ENCODE results near the gene FBLIM1. TPM values are rescaled to one million over a fixed set of nuclear protein-coding genes. Genes with fewer than 3 reads are reported as not detected.

The FBLIM1 gene
- total RNA-seq, 1 experiment from 2014 or later = 6.0 TPM

DNA sequence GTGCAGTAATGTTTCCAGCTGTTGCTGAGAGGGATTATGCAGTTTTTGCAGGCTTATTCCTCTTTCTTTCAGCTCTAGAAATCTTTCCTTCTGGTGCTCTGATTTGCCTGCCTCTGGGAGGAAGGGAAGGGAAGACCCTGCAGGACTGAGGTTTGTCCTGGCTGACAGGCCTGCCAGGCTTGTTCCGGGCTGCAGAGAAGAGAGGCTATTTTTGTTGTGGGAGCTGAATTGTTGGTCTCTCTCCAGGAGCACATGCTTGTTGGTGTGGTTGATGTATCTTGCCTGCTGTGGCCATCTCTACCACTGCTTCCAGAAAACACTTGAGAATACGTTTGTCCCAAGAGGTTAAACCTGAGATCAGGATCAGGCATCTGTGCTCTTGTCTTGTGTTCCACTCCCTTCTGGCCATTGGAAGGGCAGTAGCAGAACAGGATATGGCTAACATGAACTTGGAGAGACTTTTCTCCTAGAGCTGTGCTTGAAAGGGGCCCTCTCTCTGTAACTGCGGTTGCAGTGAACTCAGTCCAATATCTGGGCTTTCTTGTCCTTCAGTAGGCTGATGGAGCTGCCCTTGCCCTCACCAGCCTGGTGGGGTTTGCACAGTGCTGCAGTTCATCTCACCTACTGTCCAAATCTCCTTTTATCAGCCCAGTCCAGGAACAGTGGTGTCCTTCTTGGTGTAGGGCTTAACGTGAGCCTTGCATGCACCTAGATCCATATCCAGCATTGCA lies 44.0 kb upstream of the FBLIM1 start:
- Histone ChIP-seq H3K9me3 (ENCODE audit: control insufficient read depth in 1 of 2, insufficient read depth in 1 of 2, low read depth in 1 of 2, low read length in 2 of 2) (no peaks in the 10 kb centered on the region), H3K36me3 (ENCODE audit: control insufficient read depth in 1 of 2, insufficient read depth in 2 of 2, low read length in 2 of 2) (peaks cover 0 to 3% of the 10 kb centered on the region in 2 experiments; a peak in 1 of 4 replicates), H3K27me3 (ENCODE audit: insufficient read depth, low read length) (no peaks in the 10 kb centered on the region), H3K4me1 (ENCODE audit: control insufficient read depth in 1 of 2, insufficient read depth in 2 of 2, low read length in 2 of 2) (no peaks in the 10 kb centered on the region), H3K79me2 (ENCODE audit: insufficient read depth, low read length) (no peaks in the 10 kb centered on the region; the same call in 1 of the 2 replicates), H4K20me1 (ENCODE audit: insufficient read depth) (no peaks in the 10 kb centered on the region), H3K9ac (ENCODE audit: low read length) (no peak overlapping the region), H3K9me2 (ENCODE audit: insufficient read depth) (no peaks in the 10 kb centered on the region), H3K4me3 (replicated peaks in 1 of 2; ENCODE audit: low read depth in 1 of 2, low read length in 2 of 2) (no peak overlapping the region), H2AFZ (ENCODE audit: low read depth, low read length, poor library complexity, severe bottlenecking) (no peak overlapping the region), H3K4me2 (ENCODE audit: low read length) (no peak overlapping the region), H3K27ac (ENCODE audit: low read depth, low read length) (no peak overlapping the region)
- intact Hi-C loops (cut with micrococcal nuclease) = no loop called here
- ATAC-seq = no peak
- ChIA-PET CTCF (no interaction called here), POLR2A (no interaction called here), RAD21 (ENCODE audit: low non-redundant PET in 1 of 2, low total read pairs in 2 of 2, uncharacterized antibody in 2 of 2, unreplicated experiment in 2 of 2) (no interaction called here)
- no TSS peak for BruUV-seq (replicated peaks)
- no peak for DNase-seq (ENCODE audit: low read depth, low spot score)
- TF ChIP-seq MAX (IDR thresholded peaks at IDR 0.05) (no peak), EZH2 (IDR thresholded peaks at IDR 0.05) (no peak), CBX3 (IDR thresholded peaks at IDR 0.05; ENCODE audit: low read depth) (no peak), ZFX (IDR thresholded peaks at IDR 0.05) (no peak), JUND (IDR thresholded peaks at IDR 0.05) (no peak), TCF7L2 (IDR thresholded peaks at IDR 0.05; ENCODE audit: borderline replicate concordance, extremely low read depth, insufficient read depth, insufficient read length) (no peak), EZH2phosphoT487 (IDR thresholded peaks at IDR 0.05; ENCODE audit: borderline replicate concordance) (no peak), YY1 (IDR thresholded peaks at IDR 0.05; ENCODE audit: extremely low read depth, insufficient replicate concordance, low read depth, low read length) (no peak), ZNF274 (IDR thresholded peaks at IDR 0.05; ENCODE audit: low read depth, low read length) (no peak), FOSL1 (IDR thresholded peaks at IDR 0.05; ENCODE audit: low read depth) (no peak), CEBPB (IDR thresholded peaks at IDR 0.05; ENCODE audit: low read depth) (no peak), SIN3A (IDR thresholded peaks at IDR 0.05; ENCODE audit: low read depth) (no peak)
- TF ChIP-seq, protein P1, sequence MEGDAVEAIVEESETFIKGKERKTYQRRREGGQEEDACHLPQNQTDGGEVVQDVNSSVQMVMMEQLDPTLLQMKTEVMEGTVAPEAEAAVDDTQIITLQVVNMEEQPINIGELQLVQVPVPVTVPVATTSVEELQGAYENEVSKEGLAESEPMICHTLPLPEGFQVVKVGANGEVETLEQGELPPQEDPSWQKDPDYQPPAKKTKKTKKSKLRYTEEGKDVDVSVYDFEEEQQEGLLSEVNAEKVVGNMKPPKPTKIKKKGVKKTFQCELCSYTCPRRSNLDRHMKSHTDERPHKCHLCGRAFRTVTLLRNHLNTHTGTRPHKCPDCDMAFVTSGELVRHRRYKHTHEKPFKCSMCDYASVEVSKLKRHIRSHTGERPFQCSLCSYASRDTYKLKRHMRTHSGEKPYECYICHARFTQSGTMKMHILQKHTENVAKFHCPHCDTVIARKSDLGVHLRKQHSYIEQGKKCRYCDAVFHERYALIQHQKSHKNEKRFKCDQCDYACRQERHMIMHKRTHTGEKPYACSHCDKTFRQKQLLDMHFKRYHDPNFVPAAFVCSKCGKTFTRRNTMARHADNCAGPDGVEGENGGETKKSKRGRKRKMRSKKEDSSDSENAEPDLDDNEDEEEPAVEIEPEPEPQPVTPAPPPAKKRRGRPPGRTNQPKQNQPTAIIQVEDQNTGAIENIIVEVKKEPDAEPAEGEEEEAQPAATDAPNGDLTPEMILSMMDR (IDR thresholded peaks at IDR 0.05 in 2 of 3, conservative IDR thresholded peaks at IDR 0.05 in 1 of 3; ENCODE audit: borderline replicate concordance in 1 of 3, insufficient read depth in 1 of 3, low read depth in 2 of 3, low read length in 2 of 3) = no peak
- TF ChIP-seq, protein P2, sequence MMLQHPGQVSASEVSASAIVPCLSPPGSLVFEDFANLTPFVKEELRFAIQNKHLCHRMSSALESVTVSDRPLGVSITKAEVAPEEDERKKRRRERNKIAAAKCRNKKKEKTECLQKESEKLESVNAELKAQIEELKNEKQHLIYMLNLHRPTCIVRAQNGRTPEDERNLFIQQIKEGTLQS (IDR thresholded peaks at IDR 0.05) = no peak

Measured in HCT116 (cell line).